Heart right ventricle (tissue), 16 donors: Measurements from ENCODE around the gene DNAJC24. TPM values are rescaled to one million over a fixed set of nuclear protein-coding genes. Genes with fewer than 3 reads are reported as not detected.

Source experiments
- ATAC-seq, 8 donors: fragments of 200-7000 bp; cut with Tn5 transposase; one replicate each; pipeline ENCODE4 v1.9.1; 2020; ENCODE audit warnings: mild to moderate bottlenecking in 8 of 8, moderate library complexity in 8 of 8, moderate number of reproducible peaks in 1 of 8
- DNase-seq, 2 donors: peaks; one replicate each; pipeline ENCODE4 v3.0.0-alpha.2; 2020
- H3K27ac ChIP-seq, 10 donors: fragments of 200-600 bp; sonication (generic) in 2 of 10; one replicate each; pipeline versions ENCODE4 v1.5.0 to v1.8.0; 2020 to 2022; ENCODE audit warnings: mild to moderate bottlenecking in 3 of 10
- H3K27me3 ChIP-seq, 7 donors: fragments of 200-600 bp; one replicate each; pipeline ENCODE4 v1.8.0; 2021 to 2022; ENCODE audit warnings: mild to moderate bottlenecking in 2 of 7
- H3K36me3 ChIP-seq, 9 donors: fragments of 200-600 bp; sonication (generic) in 1 of 9; one replicate each; pipeline versions ENCODE4 v1.5.0 to v1.8.0; 2020 to 2022; ENCODE audit warnings: mild to moderate bottlenecking in 2 of 9
- H3K4me1 ChIP-seq, 9 donors: fragments of 200-600 bp; sonication (generic) in 1 of 9; one replicate each; pipeline versions ENCODE4 v1.5.0 to v1.8.0; 2020 to 2022; ENCODE audit warnings: mild to moderate bottlenecking in 4 of 9
- H3K4me3 ChIP-seq, 10 donors: fragments of 200-600 bp; sonication (generic) in 2 of 10; one replicate each; pipeline versions ENCODE4 v1.5.0 to v1.8.0; 2020 to 2022; ENCODE audit warnings: mild to moderate bottlenecking in 7 of 10, moderate library complexity in 2 of 10
- H3K9me3 ChIP-seq, 11 donors: fragments of 200-600 bp in 10 of 11; sonication (generic) in 2 of 11; one replicate each; pipeline versions ENCODE4 v1.5.0 to v1.8.0; 2013 to 2022; ENCODE audit warnings: mild to moderate bottlenecking in 2 of 11, control low read depth in 1 of 11, moderate library complexity in 1 of 11
- WGBS, 2 donors: extraction: QIAGEN DNeasy Blood & Tissue Kit; methylation state at CpG; one replicate each; pipeline ENCODE4 v1.1.7; 2013; ENCODE audit warnings: inconsistent platforms in 1 of 2; 5-methylcytosine and 5-hydroxymethylcytosine counted together
- intact Hi-C, 10 donors: fragments of 100-400 bp; cut with DNase I; formaldehyde crosslinking; loops; one replicate each; pipeline versions ENCODE4 v1.11.1 to v1.14.2; 2022
- polyA plus RNA-seq, 2 donors: library from polyadenylated mRNA; stranded (reverse); fragments of 200-250 nt; gene quantifications; one replicate each; pipeline ENCODE4 v1.2.3, GENCODE V29; 2013
- total RNA-seq, 10 donors: library from RNA; stranded (reverse); fragmentation: NEBNext Ultra II Directional in 3 of 10; extraction: Animal tissue kit (Norgen Biotek cat#: 25700) in 3 of 10; gene quantifications; one replicate each; pipeline versions ENCODE4 v1.2.1 to v1.2.4, GENCODE V29; 2021 to 2023
- TF ChIP-seq, protein P1 (sequence below), 9 donors: fragments of 200-600 bp; sonication (generic) in 2 of 9; IDR thresholded peaks; one replicate each; pipeline versions ENCODE4 v1.5.0 to v1.8.0; 2021 to 2022; ENCODE audit warnings: antibody characterized with exemption in 9 of 9, mild to moderate bottlenecking in 5 of 9, moderate library complexity in 1 of 9
- donor health status: Arrhythmogenic right ventricular cardiomyopathy.
- donor health status: ischemic (EF 13 %, LVEDD 7.1; RV severe dilation, severe dysfunction).
- donor health status: healthy with polysubstance abuse.
- donor health status: DM: no; HTN: yes; CAD: no.
- donor health status: DM: no; HTN: no; CAD: no.
- donor health status: ischemic (EF 25% LVEDD 6.9; RV normal size, moderate dysfunction).
- donor health status: ischemic (EF 25% LVEDD 5.7; RV mildly dilated, moderate dysfunction).
- donor health status: healthy.
- donor health status: DM: yes; HTN: yes; CAD: no.
- donor health status: Ischemic cardiomyopathy.
- donor health status: ischemic (EF 35%, LVEDD 5.7; RV mildly dilated, moderate dysfunction).
- donor health status: nonischemic (EF 11% LVEDD 7.7; RV severe dilation, severe dysfunction).
- donor health status: DM: yes; HTN: yes; CAD: no.
- donor health status: PGD.
- donor health status: ischemic (EF 29% LVEDD 5.4; RV normal size, mild dysfunction).
- donor health status: nonischemic (EF 23%, LVEDD 6.1; RV moderate dilation, normal function).

The DNAJC24 gene
- total and polyA plus RNA-seq, 12 donors, result 2.9 to 23.2 (median 15.5) TPM

DNA sequence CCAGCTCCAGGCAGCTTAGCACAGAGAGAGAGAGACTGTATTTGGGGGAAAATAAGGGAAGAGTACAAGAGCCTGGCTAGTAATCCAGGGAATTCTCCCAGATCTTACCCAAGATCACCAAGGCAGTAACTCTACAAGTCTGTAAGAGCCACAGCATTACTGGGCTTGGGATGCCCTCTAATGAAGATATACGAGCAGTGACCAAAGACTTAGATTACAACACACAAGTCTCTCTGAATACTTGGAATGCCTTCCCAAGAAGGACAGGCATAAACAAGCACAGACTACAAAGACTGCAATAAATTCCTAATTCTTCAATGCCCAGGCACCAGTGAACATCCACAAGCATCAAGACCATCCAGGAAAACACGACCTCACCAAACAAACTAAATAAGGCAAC, 17.7 kb downstream of the DNAJC24 start:
- intact Hi-C loops, result loop anchor here in 1 of 10 donors (10.0 kb wide), 1 partner anchor 797 kb away; no protein-coding TSS in a partner anchor
- no peak for DNase-seq

DNA sequence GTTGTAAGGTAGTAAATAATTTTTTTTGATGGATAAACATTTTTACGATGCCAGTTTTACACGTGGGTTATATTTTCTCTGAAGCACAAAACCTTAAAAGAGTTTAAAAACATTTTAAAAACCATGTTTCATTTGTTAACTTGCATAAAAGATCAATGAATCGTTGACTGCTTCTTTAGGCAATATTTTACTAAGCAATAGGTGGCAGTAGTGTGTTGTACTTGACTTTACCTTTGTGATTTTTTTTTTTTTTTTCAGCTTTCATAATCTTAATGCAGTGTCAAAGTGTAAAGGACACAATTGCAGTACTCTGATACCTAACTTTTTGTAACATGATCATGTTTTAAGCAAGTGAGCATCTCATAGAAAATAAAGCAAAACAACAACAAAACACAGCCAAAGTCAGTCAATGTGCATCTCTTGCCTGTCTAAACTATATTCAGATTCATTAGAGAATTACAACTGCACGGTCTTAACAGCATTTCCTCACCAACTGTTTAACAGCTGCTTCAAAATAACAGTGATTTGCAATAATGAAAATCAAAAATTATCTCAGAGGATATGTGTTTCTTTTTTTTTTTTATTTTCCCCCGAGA, 27.7 kb downstream of the DNAJC24 start:
- Histone ChIP-seq H3K36me3 (peaks cover 0 to 23% (median 0%) of the 10 kb centered on the region in 9 donors), H3K4me3 (no peak overlapping the region), H3K27ac (no peak overlapping the region), H3K4me1 (no peaks in the 10 kb centered on the region), H3K9me3 (peaks cover 0 to 26% (median 7%) of the 10 kb centered on the region in 11 donors), H3K27me3 (no peaks in the 10 kb centered on the region)
- no peak for DNase-seq
- TF ChIP-seq, protein P1, sequence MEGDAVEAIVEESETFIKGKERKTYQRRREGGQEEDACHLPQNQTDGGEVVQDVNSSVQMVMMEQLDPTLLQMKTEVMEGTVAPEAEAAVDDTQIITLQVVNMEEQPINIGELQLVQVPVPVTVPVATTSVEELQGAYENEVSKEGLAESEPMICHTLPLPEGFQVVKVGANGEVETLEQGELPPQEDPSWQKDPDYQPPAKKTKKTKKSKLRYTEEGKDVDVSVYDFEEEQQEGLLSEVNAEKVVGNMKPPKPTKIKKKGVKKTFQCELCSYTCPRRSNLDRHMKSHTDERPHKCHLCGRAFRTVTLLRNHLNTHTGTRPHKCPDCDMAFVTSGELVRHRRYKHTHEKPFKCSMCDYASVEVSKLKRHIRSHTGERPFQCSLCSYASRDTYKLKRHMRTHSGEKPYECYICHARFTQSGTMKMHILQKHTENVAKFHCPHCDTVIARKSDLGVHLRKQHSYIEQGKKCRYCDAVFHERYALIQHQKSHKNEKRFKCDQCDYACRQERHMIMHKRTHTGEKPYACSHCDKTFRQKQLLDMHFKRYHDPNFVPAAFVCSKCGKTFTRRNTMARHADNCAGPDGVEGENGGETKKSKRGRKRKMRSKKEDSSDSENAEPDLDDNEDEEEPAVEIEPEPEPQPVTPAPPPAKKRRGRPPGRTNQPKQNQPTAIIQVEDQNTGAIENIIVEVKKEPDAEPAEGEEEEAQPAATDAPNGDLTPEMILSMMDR (IDR thresholded peaks at IDR 0.05), result peak; percentile 17 to 73 (median 58)
- intact Hi-C loops, result loop anchor here in 9 of 10 donors (2.0 to 10.0 kb wide), 6 partner anchors 473 to 777 kb away; no protein-coding TSS in a partner anchor
- WGBS, 2 donors, result 47 to 53% methylated on average over 5 of the region's 5 CpGs
- no peak for ATAC-seq

More for the DNA sequence above, 17.7 kb downstream of the DNAJC24 start:
- ATAC-seq, result no peak
- Histone ChIP-seq H3K27ac (no peak overlapping the region), H3K4me3 (no peak overlapping the region), H3K9me3 (peaks cover 0 to 5% (median 0%) of the 10 kb centered on the region in 11 donors), H3K4me1 (no peaks in the 10 kb centered on the region), H3K36me3 (no peaks in the 10 kb centered on the region), H3K27me3 (no peaks in the 10 kb centered on the region)
- TF ChIP-seq, protein P1 (IDR thresholded peaks at IDR 0.05), result no peak
- WGBS, 2 donors, result 81 to 94% methylated on average over 2 of the region's 2 CpGs

DNA sequence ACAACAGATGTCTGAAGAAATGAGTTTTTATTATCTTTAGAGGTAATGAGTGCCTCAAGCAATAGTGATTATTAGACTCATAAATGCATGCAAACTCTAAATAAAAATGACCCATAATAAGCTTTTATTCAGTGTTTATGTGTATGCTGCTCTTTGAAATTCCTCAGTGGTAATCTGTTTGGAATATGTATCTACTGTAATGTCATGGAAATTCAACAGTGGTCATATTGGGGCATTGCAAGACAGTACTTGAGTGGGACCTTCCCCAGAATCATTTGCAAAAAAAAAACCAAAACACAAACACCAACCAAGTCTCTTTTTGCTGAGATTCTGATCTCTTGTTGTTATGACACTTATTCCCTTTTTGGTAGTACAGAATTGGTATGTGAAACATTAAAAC, 35.0 kb downstream of the DNAJC24 start:
- peaks cover 0 to 14% (median 0%) of the 10 kb centered on the region in 9 donors for H3K4me1 ChIP-seq
- no peak overlapping the region for H3K27ac ChIP-seq
- intact Hi-C loops, result loop anchor here in 1 of 10 donors (10.0 kb wide), 1 partner anchor 60 kb away; no protein-coding TSS in a partner anchor
- no peaks in the 10 kb centered on the region for H3K27me3 ChIP-seq
- H3K4me3 ChIP-seq, result no peak overlapping the region
- ATAC-seq, result no peak
- peaks cover 0 to 7% (median 0%) of the 10 kb centered on the region in 11 donors for H3K9me3 ChIP-seq
- TF ChIP-seq, protein P1 (IDR thresholded peaks at IDR 0.05), result no peak
- no peak for DNase-seq
- peaks cover 0 to 12% (median 0%) of the 10 kb centered on the region in 9 donors for H3K36me3 ChIP-seq

DNA sequence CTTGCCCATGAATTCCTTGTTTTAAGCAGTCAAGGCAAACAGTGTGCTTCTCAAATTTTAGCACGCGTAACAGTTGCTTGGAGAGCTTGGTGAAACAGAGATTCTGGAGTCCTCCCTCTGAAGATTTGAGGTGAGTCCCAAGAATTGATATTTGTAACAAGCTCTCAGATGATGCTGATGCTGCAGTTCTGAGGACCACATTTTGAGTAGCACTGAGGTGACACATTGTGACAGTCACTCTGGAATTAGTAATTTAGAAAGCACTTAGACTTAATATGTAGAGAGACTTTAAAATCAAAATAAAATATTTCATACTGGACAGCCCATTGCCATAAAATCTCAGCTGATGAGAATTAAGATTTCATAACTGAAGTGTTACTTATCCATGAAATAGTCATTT, 38.5 kb downstream of the DNAJC24 start:
- H3K27ac ChIP-seq, result no peak overlapping the region
- H3K27me3 ChIP-seq, result no peaks in the 10 kb centered on the region
- H3K9me3 ChIP-seq, result peaks cover 0 to 10% (median 0%) of the 10 kb centered on the region in 11 donors
- TF ChIP-seq, protein P1 (IDR thresholded peaks at IDR 0.05), result no peak
- DNase-seq (no peak), ATAC-seq (no peak)
- H3K4me1 ChIP-seq, result peaks cover 0 to 13% (median 0%) of the 10 kb centered on the region in 9 donors
- 95 to 98% methylated on average over 2 of the region's 2 CpGs for WGBS, 2 donors
- H3K36me3 ChIP-seq, result no peaks in the 10 kb centered on the region
- no peak overlapping the region for H3K4me3 ChIP-seq
- intact Hi-C loops, result loop anchor here in 1 of 10 donors (10.0 kb wide), 1 partner anchor 57 kb away; no protein-coding TSS in a partner anchor
